Activated CD4-positive, alpha-beta T cell treated with anti-CD3 and anti-CD28 coated beads, Interleukin-2, amount 50 U/mL, for 24 hours (primary cell): ENCODE data around the gene RPS6KA1.
"Not testable (repeated sequence)": the region's sequence is repeated elsewhere in the genome, so short reads cannot be mapped to it uniquely, and the experiment has no call there.

Source experiments
- DNase-seq, 2 donors: peaks; one replicate each; pipeline ENCODE4 v3.0.0-alpha.2; 2020; ENCODE audit warnings: low read depth in 1 of 2, low spot score in 1 of 2

The RPS6KA1 gene

DNA sequence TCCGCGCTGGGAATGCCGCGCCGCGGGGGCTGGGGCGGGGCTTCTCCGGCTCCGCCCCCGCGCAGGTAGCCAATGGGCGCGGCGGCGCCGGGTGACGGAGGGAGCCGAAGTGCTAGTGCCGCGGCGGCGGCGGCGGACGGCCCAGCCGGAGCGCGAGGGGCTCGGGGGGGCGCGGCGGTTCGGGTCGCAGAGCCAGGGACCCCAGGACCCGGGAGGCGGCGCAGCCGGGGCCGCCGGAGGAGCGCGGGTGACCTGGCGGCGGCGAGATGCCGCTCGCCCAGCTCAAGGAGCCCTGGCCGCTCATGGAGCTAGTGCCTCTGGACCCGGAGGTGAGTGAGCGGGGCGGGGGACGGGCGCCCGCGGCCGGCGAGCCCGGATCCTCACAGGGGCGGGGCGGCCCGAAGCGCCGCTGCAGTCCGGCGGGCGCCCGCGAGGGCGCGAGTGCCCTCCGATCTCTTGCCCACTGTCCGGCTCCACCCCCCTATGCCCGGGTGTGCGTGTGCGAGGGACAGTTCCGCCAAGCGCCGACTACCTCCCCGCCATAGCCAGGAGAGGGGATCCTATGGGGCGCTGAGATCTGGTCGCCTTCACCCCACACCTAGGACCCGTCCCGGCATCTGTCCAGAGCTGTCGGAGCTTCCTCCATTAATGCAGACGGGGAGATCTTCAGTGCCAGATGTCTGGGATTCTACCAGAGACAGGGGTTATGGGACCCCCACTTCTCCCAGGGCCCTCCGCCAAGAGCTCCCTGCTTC lies at the start of gene RPS6KA1:
Gene RPS6KA1, plus strand, starts transcription at position 107 of the 755 bp plus-strand sequence. Its CDS starts 160 bp downstream, at position 267.
- no peak for DNase-seq

DNA sequence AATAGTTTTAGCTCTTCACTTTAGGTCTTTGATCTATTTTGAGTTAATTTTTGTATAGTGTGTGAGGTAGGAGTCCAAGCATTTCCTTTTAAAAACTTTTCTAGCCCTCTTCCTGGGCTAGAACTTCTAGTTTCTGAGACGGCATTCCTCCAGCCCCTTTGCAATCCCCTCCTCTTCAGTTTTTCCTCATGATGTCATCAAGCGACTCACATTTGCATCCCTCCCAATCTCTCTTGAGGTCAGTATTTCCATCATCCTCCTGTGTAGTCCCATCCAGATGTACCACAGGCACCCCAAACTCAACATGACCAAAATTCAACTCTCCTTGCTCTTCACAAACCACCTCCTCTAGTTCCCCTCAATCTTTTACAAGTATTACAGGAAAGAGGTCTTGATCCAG lies 46.6 kb upstream of the RPS6KA1 start:
- DNase-seq, result no peak

DNA sequence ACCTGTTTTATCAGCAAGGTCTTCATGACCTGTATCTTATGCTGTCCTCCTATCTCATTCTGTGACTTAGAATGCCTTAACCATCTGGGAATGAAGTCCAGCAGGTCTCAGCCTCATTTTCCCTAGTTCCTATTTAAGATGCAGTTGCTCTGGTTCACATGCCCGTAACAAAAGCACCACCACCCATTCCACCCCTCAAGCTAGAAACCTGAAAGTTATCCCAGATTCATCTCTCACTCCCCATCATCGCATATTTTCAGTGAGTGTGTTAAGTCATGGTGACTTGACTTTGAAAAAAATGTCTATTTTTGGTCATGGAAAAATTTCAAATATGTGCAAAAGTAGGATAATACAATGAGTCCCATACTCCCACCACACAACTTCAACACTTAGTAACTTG lies 45.6 kb upstream of the RPS6KA1 start:
- no peak for DNase-seq

DNA sequence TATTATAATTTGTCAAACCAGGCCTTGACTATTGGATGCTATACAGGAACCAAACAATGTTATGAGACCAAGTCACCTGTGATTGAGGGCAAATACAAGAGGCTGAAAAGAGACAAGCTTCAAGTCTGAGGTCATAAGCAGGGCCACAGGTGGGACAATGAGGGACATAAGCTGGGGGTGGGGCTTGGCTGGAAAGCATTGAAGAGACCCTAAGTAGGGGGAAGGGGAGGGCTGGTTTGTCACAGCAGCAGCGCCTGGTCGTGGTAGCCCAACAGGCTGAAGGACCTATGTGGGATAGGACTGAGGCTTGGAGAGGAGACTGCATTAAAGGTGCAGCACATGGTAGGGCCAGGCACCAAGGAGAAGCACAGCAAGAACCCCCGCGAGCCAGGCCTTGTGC lies 39.4 kb upstream of the RPS6KA1 start:
- DNase-seq, result no peak

DNA sequence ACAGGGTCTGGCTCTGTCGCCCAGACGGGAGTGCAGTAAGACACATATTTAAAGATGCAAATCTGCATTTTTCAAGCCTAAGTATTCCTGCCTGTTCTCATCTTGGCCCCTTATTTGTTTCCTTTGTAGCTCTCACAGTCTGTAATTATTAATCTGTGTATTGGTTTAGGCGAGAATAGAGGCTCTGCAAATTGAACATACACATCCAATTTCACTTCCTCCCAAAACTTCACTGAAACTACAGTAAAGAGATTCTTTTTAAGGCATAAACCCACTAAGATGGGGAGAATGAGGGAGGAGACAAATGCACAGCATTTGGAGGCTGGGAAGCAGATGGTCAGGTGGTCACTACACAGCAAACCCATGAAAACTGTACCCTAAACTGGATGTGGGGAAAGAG lies 36.3 kb upstream of the RPS6KA1 start:
- no peak for DNase-seq

DNA sequence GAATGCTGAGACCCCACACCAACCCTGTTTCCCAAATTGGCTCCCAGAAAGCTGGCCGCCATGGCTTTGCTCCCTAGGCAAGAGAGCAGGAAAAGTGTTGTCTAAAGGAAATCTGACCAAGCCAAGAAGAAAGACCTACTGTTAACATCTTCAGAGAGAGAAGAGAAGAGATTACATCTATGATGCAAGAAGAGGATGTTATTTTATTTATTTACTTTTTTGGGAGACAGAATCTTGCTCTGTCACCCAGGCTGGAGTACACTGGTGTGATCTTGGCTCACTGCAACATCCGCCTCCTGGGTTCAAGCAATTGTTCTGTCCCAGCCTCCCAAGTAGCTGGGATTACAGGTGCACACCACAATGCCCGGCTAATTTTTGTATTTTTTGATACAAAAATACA lies 35.6 kb upstream of the RPS6KA1 start:
- no peak for DNase-seq

DNA sequence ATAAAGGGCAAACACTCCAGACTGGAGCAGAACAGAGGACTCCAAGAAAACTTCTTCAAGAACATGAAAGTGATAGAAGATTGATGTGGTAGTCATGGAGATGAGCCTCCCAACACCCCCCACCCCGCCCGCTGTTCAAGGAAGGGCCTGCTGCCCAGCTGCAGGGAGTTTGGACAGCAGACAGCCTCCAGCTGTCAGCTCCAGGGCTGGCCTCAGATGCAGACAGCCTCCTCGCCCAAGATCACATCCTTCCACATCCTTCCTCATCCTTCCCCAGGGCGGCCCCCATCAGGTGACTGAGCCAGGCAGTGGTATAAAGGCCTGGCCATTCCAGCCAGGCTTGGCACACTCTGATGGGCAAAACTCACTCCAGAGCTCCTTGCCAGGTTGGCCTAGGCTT lies 32.7 kb upstream of the RPS6KA1 start:
- no peak for DNase-seq

DNA sequence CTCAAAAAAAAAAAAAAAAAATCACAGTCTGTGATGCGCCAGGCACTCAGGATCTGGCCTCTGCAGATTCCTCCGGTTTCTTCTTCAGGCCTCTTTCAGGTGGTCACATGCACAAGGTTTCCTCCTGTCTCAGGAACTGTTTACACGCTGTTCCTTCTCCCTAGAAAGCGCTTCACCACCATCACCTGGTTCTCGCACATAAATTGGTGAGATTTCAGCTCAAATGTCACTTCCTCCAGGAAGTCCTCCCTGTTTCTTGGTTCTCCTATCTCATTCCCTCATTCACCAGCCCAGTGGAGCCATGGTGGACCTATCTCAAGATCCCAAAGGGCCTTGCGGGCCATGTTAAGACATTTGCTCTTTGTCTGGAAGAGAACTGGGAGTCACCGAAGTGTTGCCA lies 30.7 kb upstream of the RPS6KA1 start:
- DNase-seq, result no peak

DNA sequence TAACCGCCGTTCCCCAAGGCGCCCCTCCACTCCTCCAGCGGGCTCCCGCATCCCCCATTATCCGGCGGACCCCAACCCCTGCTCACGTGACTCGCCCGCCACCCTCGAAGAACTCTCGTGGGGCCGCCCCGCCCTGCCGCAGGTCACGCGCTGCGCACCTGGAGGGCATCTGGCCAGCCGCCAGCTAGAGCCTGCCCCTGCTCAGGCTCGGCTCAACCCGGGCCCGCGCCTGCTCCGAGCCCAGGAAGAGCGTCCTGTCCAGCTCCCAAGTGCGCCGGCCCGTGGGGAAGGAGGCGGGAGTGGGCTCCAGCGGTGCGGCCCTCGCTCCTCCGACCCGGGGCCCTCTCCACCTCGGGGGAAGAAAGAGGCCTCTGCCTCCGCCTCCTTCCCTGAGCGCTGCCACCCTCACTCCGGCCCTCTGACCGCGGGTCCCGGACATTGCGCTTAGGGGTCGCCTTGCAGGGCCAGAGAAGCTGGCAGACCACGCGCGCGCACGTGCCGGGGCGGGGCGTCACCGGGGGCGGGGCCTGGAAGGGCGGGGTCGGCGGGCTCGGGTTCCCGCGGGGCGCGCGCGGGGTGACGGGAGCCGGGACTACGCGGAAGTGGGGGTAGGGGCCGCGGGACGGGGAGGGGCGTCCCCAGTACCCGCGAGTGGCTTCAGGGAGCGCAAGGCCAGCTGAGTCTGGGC lies 28.9 kb upstream of the RPS6KA1 start:
- peak; percentile 88 to 95 for DNase-seq

DNA sequence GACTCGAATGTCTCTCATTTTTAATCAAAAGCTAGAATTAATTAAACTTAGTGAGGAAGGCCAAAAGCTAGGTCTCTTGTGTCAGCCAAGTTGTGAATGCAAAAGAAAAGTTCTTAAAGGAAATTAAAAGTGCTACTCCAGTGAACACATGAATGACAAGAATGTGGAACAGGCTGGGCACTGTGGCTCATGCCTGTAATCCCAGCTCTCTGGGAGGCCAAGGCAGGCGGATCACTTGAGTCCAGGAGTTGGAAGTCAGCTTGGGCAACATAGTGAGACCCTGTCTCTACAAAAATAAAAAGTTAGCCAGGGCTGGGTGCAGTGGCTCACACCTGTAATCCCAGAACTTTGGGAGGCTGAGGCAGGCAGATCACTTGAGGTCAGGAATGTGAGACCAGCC lies 18.9 kb upstream of the RPS6KA1 start:
- not testable (repeated sequence) for DNase-seq

DNA sequence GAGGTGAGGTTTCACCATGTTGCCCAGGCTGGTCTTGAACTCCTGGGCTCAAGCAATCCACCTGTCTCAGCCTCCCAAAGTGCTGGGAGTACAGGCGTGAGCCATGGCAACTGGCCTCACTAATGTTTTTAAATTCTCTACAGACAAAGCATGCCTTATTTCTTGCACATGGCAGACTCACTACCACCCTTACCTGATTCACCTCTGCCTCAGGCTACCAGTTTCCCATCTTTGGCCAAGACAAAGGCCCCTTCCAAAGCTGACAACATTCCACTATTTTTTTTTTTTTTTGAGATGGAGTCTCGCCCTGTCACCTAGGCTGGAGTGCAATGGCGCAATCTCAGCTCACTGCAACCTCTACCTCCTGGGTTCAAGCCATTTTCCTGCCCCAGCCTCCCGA lies 13.7 kb upstream of the RPS6KA1 start:
- DNase-seq, result not testable (repeated sequence)

DNA sequence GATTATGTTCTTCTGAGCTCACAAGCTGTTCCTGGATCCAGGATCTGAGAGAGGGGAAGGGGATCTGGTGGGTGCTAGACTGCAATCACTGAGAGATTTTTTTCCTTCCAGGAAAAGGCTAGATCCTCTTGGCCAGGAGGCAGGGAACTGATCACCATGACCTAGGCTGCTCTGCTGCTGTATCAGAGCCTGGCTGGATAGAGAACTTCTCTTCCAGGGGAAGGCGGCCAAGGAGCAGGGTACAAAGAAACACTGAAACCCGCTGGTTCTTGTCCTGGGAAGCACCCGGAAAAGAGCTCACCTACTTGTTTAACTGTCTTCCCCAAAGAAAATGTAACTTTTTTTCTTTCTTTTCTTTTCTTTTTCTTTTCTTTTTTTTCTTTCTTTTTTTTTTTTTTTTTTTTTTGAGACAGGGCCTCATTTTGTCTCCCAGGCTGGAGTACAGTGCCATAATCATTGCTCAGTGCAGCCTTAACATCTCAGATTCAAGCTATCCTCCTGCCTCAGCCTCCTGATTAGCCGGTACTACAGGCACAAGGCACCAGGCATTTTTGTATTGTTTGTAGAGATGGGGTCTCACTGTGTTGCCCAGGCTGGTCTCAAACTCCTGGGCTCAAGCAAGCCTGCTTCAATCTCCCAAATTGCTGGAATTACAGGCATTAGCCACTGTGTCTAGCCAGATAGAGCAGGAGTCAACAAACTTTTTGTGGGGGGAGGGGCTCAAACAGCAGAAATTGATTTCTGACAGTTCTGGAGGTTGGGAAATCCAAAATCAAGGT lies 12.4 kb upstream of the RPS6KA1 start:
- no peak for DNase-seq

DNA sequence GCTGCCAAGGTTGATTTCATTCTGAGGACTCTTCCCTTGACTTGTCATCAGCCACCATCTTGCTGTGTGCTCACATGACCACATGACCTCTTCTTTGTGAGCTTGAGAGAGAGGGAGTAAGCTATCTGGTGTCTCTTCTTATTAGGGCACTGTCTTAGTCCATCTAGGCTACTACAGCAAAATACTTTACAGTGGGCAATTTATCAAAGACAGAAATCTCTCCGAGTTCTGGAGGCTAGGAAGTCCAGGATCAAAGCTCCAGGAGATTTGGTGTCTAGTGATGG lies 11.9 kb upstream of the RPS6KA1 start:
- no peak for DNase-seq

DNA sequence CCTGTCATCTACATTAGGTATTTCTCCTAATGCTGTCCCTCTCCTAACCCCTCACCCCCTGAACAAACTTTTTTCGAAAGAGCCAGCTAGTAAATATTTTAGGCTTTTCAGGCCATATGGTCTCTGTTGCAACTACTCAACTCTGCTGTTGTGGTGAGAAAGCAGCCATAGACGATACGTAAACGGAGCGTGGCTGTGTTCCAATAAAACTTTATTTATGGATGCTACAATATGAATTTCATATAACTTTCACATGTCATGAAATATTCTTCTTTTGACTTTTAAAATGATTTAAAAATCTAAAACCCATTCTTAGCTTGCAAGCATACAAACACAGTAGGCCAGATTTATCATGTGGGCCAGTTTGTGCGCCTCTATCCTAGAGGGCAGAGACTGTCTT lies 11.2 kb upstream of the RPS6KA1 start:
- DNase-seq, result no peak

DNA sequence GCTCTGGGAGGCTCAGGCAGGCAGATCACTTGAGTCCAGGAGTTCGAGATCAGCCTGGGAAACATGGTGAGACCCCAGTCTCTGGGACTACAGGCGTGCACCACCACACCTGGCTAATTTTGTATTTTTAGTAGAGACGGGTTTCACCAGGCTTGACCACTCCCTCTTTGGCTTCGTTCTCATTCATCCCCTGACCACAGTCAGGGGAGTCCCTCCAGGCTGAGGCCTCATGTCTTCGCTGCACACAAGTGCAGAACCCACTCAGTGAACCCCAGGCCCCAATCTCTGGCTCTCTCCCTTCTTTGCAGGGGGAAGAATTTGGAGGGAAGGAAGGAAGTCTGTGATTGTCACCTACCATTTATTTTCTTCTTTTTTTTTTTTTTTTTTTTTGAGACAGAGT lies 9.2 kb upstream of the RPS6KA1 start:
- no peak for DNase-seq

DNA sequence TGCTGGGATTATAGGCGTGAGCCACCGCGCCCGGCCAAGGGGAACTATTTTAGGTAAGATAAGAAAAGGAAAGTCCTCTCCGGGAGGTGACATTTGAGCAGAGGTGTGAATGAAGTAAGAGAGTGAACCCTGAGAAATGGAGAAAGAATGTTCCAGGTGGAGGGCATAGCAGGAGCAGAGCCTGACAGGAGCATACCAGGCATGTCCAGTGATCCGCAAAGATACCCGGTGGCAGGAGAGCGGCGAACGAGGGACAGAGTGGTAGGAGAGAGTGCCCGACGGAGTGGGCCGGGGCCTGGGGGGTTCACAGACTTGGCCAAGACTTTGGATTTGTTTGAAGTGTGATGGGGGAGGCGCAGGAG lies 7.9 kb upstream of the RPS6KA1 start:
- no peak for DNase-seq

DNA sequence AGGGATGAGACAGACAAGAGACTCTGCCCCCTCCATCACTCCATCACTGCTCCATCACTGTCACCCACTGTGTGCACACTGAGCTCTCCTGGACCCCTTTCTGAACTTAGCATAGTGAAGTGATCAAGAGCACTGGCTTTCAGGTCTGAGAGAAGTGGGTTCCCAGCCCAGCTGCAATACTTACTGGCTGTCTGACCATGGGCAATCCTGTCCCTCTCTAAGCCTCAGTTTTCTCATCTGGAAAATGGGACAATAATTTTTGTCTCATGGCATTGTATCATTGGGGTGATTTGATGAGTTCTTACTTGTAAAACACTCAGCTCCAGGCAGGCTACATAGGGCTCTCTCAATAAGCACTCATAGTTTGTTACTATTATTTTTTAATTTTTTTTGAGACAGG lies 7.5 kb upstream of the RPS6KA1 start:
- DNase-seq, result no peak

DNA sequence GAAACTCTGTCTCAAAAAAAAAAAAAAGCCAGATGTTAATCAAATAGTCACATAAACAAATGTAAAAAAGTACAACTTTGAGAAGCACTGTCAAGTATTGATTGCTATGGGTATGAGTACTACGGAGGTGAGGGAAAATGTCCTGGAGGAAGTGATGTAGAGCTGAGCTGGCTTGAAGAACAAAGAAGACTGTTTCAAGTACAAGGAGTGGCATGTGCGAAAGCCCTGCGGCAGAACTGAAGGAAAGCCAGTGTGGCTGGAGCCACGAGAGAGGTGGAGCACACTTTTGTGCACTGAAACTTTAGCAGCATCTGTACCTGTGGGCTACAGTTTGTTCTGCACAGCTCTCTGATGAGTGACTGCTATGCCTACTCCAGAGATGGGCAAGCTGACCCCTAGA lies 5.4 kb upstream of the RPS6KA1 start:
- no peak for DNase-seq

DNA sequence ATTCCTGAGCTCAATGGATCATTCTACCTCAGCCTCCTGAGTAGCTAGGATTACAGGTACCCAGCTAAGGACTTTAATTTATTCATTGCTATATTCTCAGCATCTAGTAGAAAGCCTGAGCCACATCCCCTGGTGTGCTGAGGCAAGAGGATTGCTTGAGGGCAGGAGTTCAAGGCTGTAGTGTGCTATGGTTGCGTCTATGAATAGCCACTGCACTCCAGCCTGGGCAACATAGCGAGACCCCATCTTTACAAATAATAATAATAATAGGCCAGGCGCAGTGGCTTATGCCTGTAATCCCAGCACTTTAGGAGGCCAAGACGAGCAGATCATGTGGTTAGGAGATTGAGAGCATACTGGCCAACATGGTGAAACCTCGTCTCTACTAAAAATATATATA lies 3.3 kb upstream of the RPS6KA1 start:
- no peak for DNase-seq

DNA sequence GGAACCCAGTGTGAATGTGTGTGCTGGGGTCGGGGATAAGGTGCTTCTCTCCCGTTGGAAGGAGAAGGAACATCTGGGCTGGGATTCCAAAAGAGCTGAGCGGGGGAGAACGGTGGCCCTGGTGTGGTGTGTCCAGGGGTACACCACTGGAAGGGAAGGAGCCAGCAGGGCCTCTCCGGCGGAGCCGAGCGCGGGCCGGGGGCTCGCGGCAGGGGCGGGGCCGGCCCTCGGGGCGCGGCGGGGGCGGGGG lies 231 bp upstream of the RPS6KA1 start:
- DNase-seq, result no peak

DNA sequence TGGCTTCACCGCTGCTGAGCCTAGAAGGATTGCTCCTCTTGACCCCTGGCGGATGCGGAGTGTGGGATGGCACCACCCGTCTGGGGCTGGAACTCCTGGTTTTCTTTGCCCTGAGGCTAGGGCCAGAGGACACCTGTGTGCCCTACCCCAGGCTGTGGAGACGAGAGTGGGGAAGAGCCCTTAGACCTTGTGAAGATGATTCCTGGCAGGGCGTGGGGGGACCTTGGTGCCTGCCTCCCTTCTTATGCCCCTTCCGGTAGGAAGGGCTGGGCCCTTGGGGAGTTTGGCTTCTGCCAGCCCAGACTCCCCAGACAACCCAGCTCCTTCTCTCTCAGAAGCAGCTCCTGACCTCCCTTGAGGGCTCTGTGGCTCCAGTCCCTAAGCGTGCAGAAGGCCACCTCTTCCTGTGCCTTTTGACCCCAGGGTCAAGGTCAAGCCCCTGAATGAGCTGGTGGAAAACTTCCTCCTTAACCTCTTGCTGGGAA lies 891 bp downstream of the RPS6KA1 start:
- no peak for DNase-seq

DNA sequence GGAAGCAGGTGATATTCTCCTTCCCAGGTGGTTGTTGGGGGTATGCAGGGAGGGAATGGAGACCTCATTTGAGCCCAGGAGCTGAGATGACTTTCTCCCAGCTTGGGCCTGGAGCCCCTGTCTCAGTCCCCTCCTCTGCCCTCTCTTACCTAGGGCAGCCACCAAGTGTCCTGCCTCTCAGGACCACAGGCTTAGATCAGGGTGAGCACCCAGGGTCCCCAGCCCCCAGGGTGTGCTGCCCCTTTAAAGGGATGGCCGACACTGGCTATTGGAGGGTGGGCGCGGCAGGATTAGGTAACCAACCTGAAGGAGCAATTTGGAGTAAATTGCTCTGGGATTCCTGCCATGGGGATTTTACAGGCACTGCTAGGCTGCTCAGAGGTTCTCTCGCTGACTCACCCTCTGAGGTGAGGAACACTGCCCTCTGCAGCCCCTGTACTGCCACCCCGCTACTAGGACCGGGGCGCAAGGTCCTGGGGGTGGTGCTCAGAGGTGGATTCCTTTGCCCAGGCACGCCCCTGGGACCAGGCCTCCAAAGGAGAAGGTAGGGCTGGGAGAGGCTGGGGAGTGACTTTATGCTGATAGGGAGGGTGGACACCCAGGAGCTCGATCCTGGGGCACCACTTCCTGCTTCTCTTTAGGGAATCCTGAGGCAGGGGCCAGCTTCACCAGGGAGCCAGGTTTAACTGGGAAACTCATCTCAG lies 1.5 kb downstream of the RPS6KA1 start:
- DNase-seq, result no peak
